IMR-90 (cell line): ENCODE measurements around the gene HERC3. TPM values are rescaled to one million over a fixed set of nuclear protein-coding genes. Genes with fewer than 3 reads are reported as not detected.

ENCODE experiments used
- ATAC-seq: fragments of 200-7000 bp; cut with Tn5 transposase; 2 replicates; pipeline ENCODE4 v1.9.1; 2020; ENCODE audit warnings: low read depth, mild to moderate bottlenecking, moderate library complexity
- BruUV-seq: library from RNA; stranded (reverse); fragments of 400-500 nt; replicated peaks from 2 replicates; lab custom pipeline; 2021; lab: Mats Ljungman, UMichigan
- CTCF ChIA-PET: fragments of 300-600 bp; formaldehyde crosslinking; extraction: SDS; loops from one replicate; lab custom pipeline; 2021; ENCODE audit warnings: antibody characterized with exemption; lab: Yijun Ruan, JAX
- POLR2A ChIA-PET: fragments of 300-600 bp; sonication (Branson Sonifier 250); formaldehyde crosslinking; loops from one replicate; lab custom pipeline; 2022; ENCODE audit warnings: antibody characterized with exemption; ENCODE audit not compliant: unreplicated experiment; lab: Charles Lee
- DNase-seq: peaks from one replicate; pipeline ENCODE4 v3.0.0; 2013
- H2AFZ ChIP-seq: replicated peaks from 2 replicates; pipeline ENCODE3; 2013; ENCODE audit warnings: low read length, mild to moderate bottlenecking; ENCODE audit not compliant: poor library complexity
- H2AK5ac ChIP-seq: 2 replicates; pipeline ENCODE4 v1.6.1; 2013; ENCODE audit warnings: low read depth, low read length, inconsistent platforms
- H2AK9ac ChIP-seq: replicated peaks from 2 replicates; pipeline ENCODE3; 2013; ENCODE audit warnings: mild to moderate bottlenecking, low read depth, low read length, moderate library complexity; ENCODE audit not compliant: poor library complexity
- H2BK120ac ChIP-seq: 2 replicates; pipeline ENCODE4 v1.6.1; 2013; ENCODE audit warnings: low read depth, low read length, inconsistent platforms
- H2BK15ac ChIP-seq: 3 replicates; pipeline ENCODE4 v1.6.1; 2013; ENCODE audit warnings: low read depth, low read length, inconsistent platforms
- H2BK20ac ChIP-seq: 2 replicates; pipeline ENCODE4 v1.6.1; 2013; ENCODE audit warnings: low read depth, mild to moderate bottlenecking, inconsistent platforms, low read length, moderate library complexity
- H2BK5ac ChIP-seq: 2 replicates; pipeline ENCODE4 v1.6.1; 2013; ENCODE audit warnings: mild to moderate bottlenecking, low read depth, low read length, inconsistent platforms; ENCODE audit not compliant: poor library complexity, severe bottlenecking
- H3K14ac ChIP-seq: replicated peaks from 2 replicates; pipeline ENCODE4 v1.6.1; 2013; ENCODE audit warnings: low read depth, low read length, inconsistent platforms
- H3K18ac ChIP-seq: 2 replicates; pipeline ENCODE4 v1.6.1; 2013; ENCODE audit warnings: low read depth, low read length, control low read depth
- H3K23ac ChIP-seq: 2 replicates; pipeline ENCODE4 v1.6.1; 2013; ENCODE audit warnings: low read depth, low read length, inconsistent platforms
- H3K27ac ChIP-seq: 2 replicates; pipeline ENCODE4 v1.5.1; 2013; ENCODE audit warnings: mild to moderate bottlenecking, control low read depth, low read length; ENCODE audit not compliant: insufficient read depth
- H3K27me3 ChIP-seq: 2 replicates; pipeline ENCODE4 v1.6.1; 2013; ENCODE audit warnings: low read length; ENCODE audit not compliant: control insufficient read depth, insufficient read depth
- H3K36me3 ChIP-seq: 2 replicates; pipeline ENCODE4 v1.6.1; 2013; ENCODE audit warnings: low read length, mixed read lengths; ENCODE audit not compliant: control insufficient read depth, insufficient read depth
- H3K4ac ChIP-seq: 2 replicates; pipeline ENCODE4 v1.6.1; 2013; ENCODE audit warnings: low read depth, low read length, inconsistent platforms
- H3K4me1 ChIP-seq: 2 replicates; pipeline ENCODE4 v1.6.1; 2013; ENCODE audit warnings: low read length, mixed read lengths; ENCODE audit not compliant: control insufficient read depth, insufficient read depth
- H3K4me2 ChIP-seq: 2 replicates; pipeline ENCODE4 v1.6.1; 2013; ENCODE audit warnings: low read depth, mild to moderate bottlenecking, control low read depth, low read length, moderate library complexity
- H3K4me3 ChIP-seq: 2 replicates; pipeline ENCODE4 v1.5.1; 2013; ENCODE audit warnings: low read depth, mild to moderate bottlenecking, control low read depth, low read length, moderate library complexity; ENCODE audit not compliant: insufficient read depth
- H3K56ac ChIP-seq: 2 replicates; pipeline ENCODE4 v1.6.1; 2013; ENCODE audit warnings: low read length, inconsistent platforms; ENCODE audit not compliant: insufficient read depth; ENCODE audit errors: extremely low read depth
- H3K79me1 ChIP-seq, 2 experiments: 2 replicates each; pipeline ENCODE4 v1.6.1; 2013; ENCODE audit warnings: low read length in 2 of 2, inconsistent platforms in 1 of 2, low read depth in 1 of 2
- H3K9ac ChIP-seq: 2 replicates; pipeline ENCODE4 v1.6.1; 2013; ENCODE audit warnings: low read depth, low read length, control low read depth
- H3K9me1 ChIP-seq: 2 replicates; pipeline ENCODE4 v1.6.1; 2013; ENCODE audit warnings: low read length, inconsistent platforms; ENCODE audit not compliant: insufficient read depth
- H3K9me3 ChIP-seq: 2 replicates; pipeline ENCODE4 v1.6.1; 2013; ENCODE audit warnings: low read length; ENCODE audit not compliant: control insufficient read depth, insufficient read depth
- H4K20me1 ChIP-seq: 2 replicates; pipeline ENCODE4 v1.6.1; 2013; ENCODE audit warnings: low read length, inconsistent platforms; ENCODE audit not compliant: insufficient read depth
- H4K5ac ChIP-seq: 2 replicates; pipeline ENCODE4 v1.6.1; 2013; ENCODE audit warnings: mild to moderate bottlenecking, low read depth, low read length, control low read depth
- H4K8ac ChIP-seq, 2 experiments: 2 replicates each; pipeline ENCODE4 v1.6.1; 2013; ENCODE audit warnings: low read depth in 2 of 2, low read length in 2 of 2, control low read depth in 1 of 2, inconsistent platforms in 1 of 2
- H4K91ac ChIP-seq: 2 replicates; pipeline ENCODE4 v1.6.1; 2013; ENCODE audit warnings: low read depth, low read length, inconsistent platforms; ENCODE audit not compliant: insufficient read depth
- BHLHE40 ChIP-seq: fragments of 150-350 bp; IDR thresholded peaks from 2 replicates; pipeline ENCODE4 v1.6.1; 2016; ENCODE audit warnings: mild to moderate bottlenecking, low read depth, low read length
- CEBPB ChIP-seq: IDR thresholded peaks from 2 replicates; pipeline ENCODE4 v1.6.1; 2012; ENCODE audit warnings: low read depth, low read length, improper control_type of control experiment
- CHD1 ChIP-seq: IDR thresholded peaks from 2 replicates; pipeline ENCODE4 v1.6.1; 2012; ENCODE audit warnings: low read depth, low read length, improper control_type of control experiment
- FOS ChIP-seq: fragments of 150-350 bp; IDR thresholded peaks from 2 replicates; pipeline ENCODE4 v1.6.1; 2016; ENCODE audit warnings: low read depth, low read length
- MAFK ChIP-seq: IDR thresholded peaks from 2 replicates; pipeline ENCODE4 v1.6.1; 2012; ENCODE audit warnings: low read depth, low read length, improper control_type of control experiment
- NFE2L2 ChIP-seq: fragments of 150-350 bp; IDR thresholded peaks from 2 replicates; pipeline ENCODE4 v1.6.1; 2016; ENCODE audit warnings: low read depth, mild to moderate bottlenecking, low read length
- RAD21 ChIP-seq: IDR thresholded peaks from 2 replicates; pipeline ENCODE4 v1.6.1; 2012; ENCODE audit warnings: low read length, improper control_type of control experiment
- RFX5 ChIP-seq: IDR thresholded peaks from 2 replicates; pipeline ENCODE4 v1.8.0; 2012; ENCODE audit warnings: low read depth, mild to moderate bottlenecking, low read length, moderate library complexity
- SMC3 ChIP-seq: fragments of 150-350 bp; IDR thresholded peaks from 2 replicates; pipeline ENCODE4 v1.6.1; 2016; ENCODE audit warnings: low read depth, mild to moderate bottlenecking, antibody characterized with exemption, low read length, moderate library complexity
- WGBS, 2 experiments: methylation state at CpG; one replicate each; pipeline versions ENCODE4 v1.1.5 to v1.1.7; 2013; ENCODE audit warnings: missing lambda C conversion rate in 2 of 2; ENCODE audit not compliant: insufficient read length in 1 of 2; ENCODE audit errors: extremely low coverage in 2 of 2; 5-methylcytosine and 5-hydroxymethylcytosine counted together
- dilution Hi-C: fragments of 300-500 bp; cut with HindIII; formaldehyde crosslinking; loops from one replicate; pipeline ENCODE4 v1.14.3; 2018; ENCODE audit warnings: low sequenced_read_pairs; ENCODE audit not compliant: unreplicated experiment
- in situ Hi-C: fragments of 300-500 bp; cut with MboI; formaldehyde crosslinking; loops from 3 replicates; pipeline ENCODE4 v1.14.3; 2019; ENCODE audit warnings: low sequenced_read_pairs, inconsistent platforms, mixed read lengths
- intact Hi-C: fragments of 100-400 bp; cut with micrococcal nuclease; formaldehyde crosslinking; loops from 2 replicates; pipeline ENCODE4 v1.10.0; 2022
- polyA plus RNA-seq, 3 experiments: library from polyadenylated mRNA; depleted of rRNA; stranded (reverse); fragments of >200 nt; gene quantifications; 2 replicates each; pipeline ENCODE4 v1.2.3, GENCODE V29; 2012; ENCODE audit warnings: low replicate concordance in 1 of 3
- total RNA-seq: library from RNA; depleted of rRNA; stranded (reverse); fragments of >200 nt; gene quantifications from 2 replicates; pipeline ENCODE4 v1.2.3, GENCODE V29; 2012
- TF ChIP-seq, protein P1 (sequence below): conservative IDR thresholded peaks from 2 replicates; pipeline ENCODE4 v1.5.1; 2012; ENCODE audit warnings: mild to moderate bottlenecking, low read depth, low read length, improper control_type of control experiment
- TF ChIP-seq, protein P2 (sequence below): fragments of 150-350 bp; IDR thresholded peaks from 2 replicates; pipeline ENCODE4 v1.6.1; 2017; ENCODE audit warnings: mild to moderate bottlenecking, antibody characterized with exemption, low read length, low read depth
- TF ChIP-seq, protein P3 (sequence below): fragments of 150-350 bp; IDR thresholded peaks from 2 replicates; pipeline ENCODE4 v1.6.1; 2016; ENCODE audit warnings: low read depth, mild to moderate bottlenecking, low read length, moderate library complexity, borderline replicate concordance

HERC3 gene
- total and polyA plus RNA-seq, 2 of the 4 experiments (the other 2 are of a cell fraction), result 8.9 to 9.5 TPM

DNA sequence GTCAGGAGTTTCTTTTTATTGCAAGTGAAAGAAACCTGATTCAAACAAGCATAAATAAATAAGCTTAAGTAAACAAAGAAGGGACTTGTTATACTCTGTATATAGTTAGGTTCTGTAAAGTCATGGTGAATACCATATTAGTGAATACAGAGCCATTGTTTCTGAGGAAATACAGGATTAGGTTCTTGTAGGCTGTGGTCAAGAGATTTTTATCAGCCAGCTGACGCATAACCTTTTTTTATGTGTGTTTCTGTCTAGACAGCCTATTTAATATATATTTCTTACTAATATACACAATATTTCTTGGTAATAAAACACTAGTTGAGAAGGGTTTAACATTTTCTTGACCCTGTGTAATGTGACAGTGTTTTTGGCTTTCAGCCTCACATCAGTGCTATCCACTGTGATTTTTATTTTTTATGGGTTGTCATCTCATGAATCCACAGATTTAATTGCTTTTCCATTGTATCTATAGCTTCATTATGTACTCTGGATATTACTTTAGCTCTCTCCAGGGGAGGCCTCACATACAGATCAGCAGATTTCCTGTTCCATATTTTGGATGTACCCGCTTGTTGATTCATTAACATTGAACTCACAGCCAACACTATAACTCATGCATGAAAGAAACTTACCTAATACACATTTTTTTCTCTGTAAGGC lies 8.0 kb downstream of the HERC3 start:
- H3K27me3 ChIP-seq, result no peaks in the 10 kb centered on the region
- no peak overlapping the region for H3K4me3 ChIP-seq
- no peak overlapping the region for H3K9ac ChIP-seq
- CTCF ChIA-PET, result interaction anchor here (1.0 to 1.6 kb wide), 2 partner anchors 11 to 13 kb away, joined by 3 to 6 read pairs; no protein-coding TSS in a partner anchor
- peak overlapping the region; percentile 81 for H2BK5ac ChIP-seq
- TF ChIP-seq CEBPB (peak; percentile 44; the same call in 1 of the 2 replicates), RAD21 (no peak), RFX5 (no peak), CHD1 (no peak), MAFK (peak; percentile 52; the same call in 1 of the 2 replicates), BHLHE40 (no peak), FOS (peak; percentile 57), SMC3 (no peak), NFE2L2 (peak; percentile 91)
- TF ChIP-seq, protein P1, sequence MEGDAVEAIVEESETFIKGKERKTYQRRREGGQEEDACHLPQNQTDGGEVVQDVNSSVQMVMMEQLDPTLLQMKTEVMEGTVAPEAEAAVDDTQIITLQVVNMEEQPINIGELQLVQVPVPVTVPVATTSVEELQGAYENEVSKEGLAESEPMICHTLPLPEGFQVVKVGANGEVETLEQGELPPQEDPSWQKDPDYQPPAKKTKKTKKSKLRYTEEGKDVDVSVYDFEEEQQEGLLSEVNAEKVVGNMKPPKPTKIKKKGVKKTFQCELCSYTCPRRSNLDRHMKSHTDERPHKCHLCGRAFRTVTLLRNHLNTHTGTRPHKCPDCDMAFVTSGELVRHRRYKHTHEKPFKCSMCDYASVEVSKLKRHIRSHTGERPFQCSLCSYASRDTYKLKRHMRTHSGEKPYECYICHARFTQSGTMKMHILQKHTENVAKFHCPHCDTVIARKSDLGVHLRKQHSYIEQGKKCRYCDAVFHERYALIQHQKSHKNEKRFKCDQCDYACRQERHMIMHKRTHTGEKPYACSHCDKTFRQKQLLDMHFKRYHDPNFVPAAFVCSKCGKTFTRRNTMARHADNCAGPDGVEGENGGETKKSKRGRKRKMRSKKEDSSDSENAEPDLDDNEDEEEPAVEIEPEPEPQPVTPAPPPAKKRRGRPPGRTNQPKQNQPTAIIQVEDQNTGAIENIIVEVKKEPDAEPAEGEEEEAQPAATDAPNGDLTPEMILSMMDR, result no peak
- TF ChIP-seq, protein P2, sequence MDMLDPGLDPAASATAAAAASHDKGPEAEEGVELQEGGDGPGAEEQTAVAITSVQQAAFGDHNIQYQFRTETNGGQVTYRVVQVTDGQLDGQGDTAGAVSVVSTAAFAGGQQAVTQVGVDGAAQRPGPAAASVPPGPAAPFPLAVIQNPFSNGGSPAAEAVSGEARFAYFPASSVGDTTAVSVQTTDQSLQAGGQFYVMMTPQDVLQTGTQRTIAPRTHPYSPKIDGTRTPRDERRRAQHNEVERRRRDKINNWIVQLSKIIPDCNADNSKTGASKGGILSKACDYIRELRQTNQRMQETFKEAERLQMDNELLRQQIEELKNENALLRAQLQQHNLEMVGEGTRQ, result no peak
- TF ChIP-seq, protein P3, sequence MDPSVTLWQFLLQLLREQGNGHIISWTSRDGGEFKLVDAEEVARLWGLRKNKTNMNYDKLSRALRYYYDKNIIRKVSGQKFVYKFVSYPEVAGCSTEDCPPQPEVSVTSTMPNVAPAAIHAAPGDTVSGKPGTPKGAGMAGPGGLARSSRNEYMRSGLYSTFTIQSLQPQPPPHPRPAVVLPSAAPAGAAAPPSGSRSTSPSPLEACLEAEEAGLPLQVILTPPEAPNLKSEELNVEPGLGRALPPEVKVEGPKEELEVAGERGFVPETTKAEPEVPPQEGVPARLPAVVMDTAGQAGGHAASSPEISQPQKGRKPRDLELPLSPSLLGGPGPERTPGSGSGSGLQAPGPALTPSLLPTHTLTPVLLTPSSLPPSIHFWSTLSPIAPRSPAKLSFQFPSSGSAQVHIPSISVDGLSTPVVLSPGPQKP, result no peak
- no peak overlapping the region for H2BK120ac ChIP-seq
- peak; percentile 80 for ATAC-seq
- POLR2A ChIA-PET, result interaction anchor here (0.6 kb wide), 2 partner anchors 11 to 430 kb away, joined by 3 read pairs; no protein-coding TSS in a partner anchor
- no peak overlapping the region for H3K23ac ChIP-seq
- no peak overlapping the region for H2AFZ ChIP-seq
- DNase-seq, result peak; percentile 95
- no peak overlapping the region for H2AK9ac ChIP-seq
- dilution Hi-C loops, result no loop called here
- H2AK5ac ChIP-seq, result no peak overlapping the region
- intact Hi-C loops, result no loop called here
- peaks cover 2% of the 10 kb centered on the region; the same call in 1 of the 2 replicates for H3K36me3 ChIP-seq
- no peak overlapping the region; the same call in 1 of the 2 replicates for H4K5ac ChIP-seq
- H3K4me2 ChIP-seq, result peak overlapping the region; percentile 92
- no peak overlapping the region for H3K56ac ChIP-seq
- no peaks in the 10 kb centered on the region for H4K20me1 ChIP-seq
- H3K27ac ChIP-seq, result no peak overlapping the region
- H4K8ac ChIP-seq, result no peak overlapping the region
- no TSS peak for BruUV-seq
- peaks cover 3% of the 10 kb centered on the region for H3K9me1 ChIP-seq
- peak overlapping the region; percentile 18; the same call in 1 of the 2 replicates for H3K4ac ChIP-seq
- peak overlapping the region; percentile 49; the same call in 1 of the 2 replicates for H2BK20ac ChIP-seq
- no peak overlapping the region for H3K14ac ChIP-seq
- peaks cover 6% of the 10 kb centered on the region for H3K4me1 ChIP-seq
- in situ Hi-C loops, result no loop called here
- no peak overlapping the region; the same call in 2 of the 3 replicates for H2BK15ac ChIP-seq
- no CpG with 5 or more reads among the region's 2 CpGs for WGBS, 2 experiments
- peak overlapping the region; percentile 41; the same call in 1 of the 2 replicates for H3K18ac ChIP-seq
- no peak overlapping the region for H4K91ac ChIP-seq
- H3K9me3 ChIP-seq, result no peaks in the 10 kb centered on the region
- H3K79me1 ChIP-seq, result peaks cover 15 to 24% of the 10 kb centered on the region in 2 experiments
